Natural killer cell (primary cell): ENCODE results near the gene MAP3K20. TPM values are rescaled to one million over a fixed set of nuclear protein-coding genes. Genes with fewer than 3 reads are reported as not detected.

Experiments
- ATAC-seq, 3 donors: fragments of 150-1000 bp in 2 of 3; fragments of 200-7000 bp in 1 of 3; cut with Tn5 transposase; 1 replicate in 1 of 3; 2 replicates in 2 of 3; pipeline ENCODE4 v1.10.0; 2021; ENCODE audit warnings: mild to moderate bottlenecking in 2 of 3, moderate library complexity in 2 of 3
- DNase-seq, 2 donors: peaks; one replicate each; pipeline versions ENCODE4 v3.0.0 to v3.0.0-alpha.2; 2013 to 2021; ENCODE audit warnings: mixed read lengths in 1 of 2
- H3K27ac ChIP-seq: one replicate; pipeline ENCODE4 v1.5.1; 2013; ENCODE audit warnings: mild to moderate bottlenecking, low read length
- H3K27me3 ChIP-seq: one replicate; pipeline ENCODE4 v1.6.1; 2013; ENCODE audit warnings: low read length; ENCODE audit not compliant: control insufficient read depth, insufficient read depth
- H3K36me3 ChIP-seq: one replicate; pipeline ENCODE4 v1.6.1; 2013; ENCODE audit warnings: low read length; ENCODE audit not compliant: control insufficient read depth, insufficient read depth
- H3K4me1 ChIP-seq: one replicate; pipeline ENCODE4 v1.6.1; 2013; ENCODE audit warnings: low read length; ENCODE audit not compliant: control insufficient read depth, insufficient read depth
- H3K4me3 ChIP-seq: one replicate; pipeline ENCODE4 v1.5.1; 2013; ENCODE audit warnings: low read length
- H3K9me3 ChIP-seq: one replicate; pipeline ENCODE4 v1.6.1; 2013; ENCODE audit warnings: low read length; ENCODE audit not compliant: control insufficient read depth, insufficient read depth
- H3K27ac Mint-ChIP-seq, 2 donors: one replicate each; pipeline ENCODE4 v1.8.0; 2022; ENCODE audit warnings: mild to moderate bottlenecking in 2 of 2, mixed read lengths in 2 of 2, moderate library complexity in 1 of 2
- H3K27me3 Mint-ChIP-seq, 2 donors: one replicate each; pipeline ENCODE4 v1.8.0; 2022; ENCODE audit warnings: low read depth in 2 of 2, mixed read lengths in 2 of 2
- H3K36me3 Mint-ChIP-seq: one replicate; pipeline ENCODE4 v1.8.0; 2022; ENCODE audit warnings: mixed read lengths
- H3K4me1 Mint-ChIP-seq, 2 donors: one replicate each; pipeline ENCODE4 v1.8.0; 2022; ENCODE audit warnings: mixed read lengths in 2 of 2
- H3K4me3 Mint-ChIP-seq: one replicate; pipeline ENCODE4 v1.8.0; 2022; ENCODE audit warnings: mild to moderate bottlenecking, moderate library complexity, mixed read lengths
- H3K9me3 Mint-ChIP-seq, 2 donors: one replicate each; pipeline ENCODE4 v1.8.0; 2022; ENCODE audit warnings: mixed read lengths in 2 of 2
- WGBS: methylation state at CpG from one replicate; pipeline ENCODE4 v1.1.7; 2013; ENCODE audit warnings: missing lambda C conversion rate; ENCODE audit not compliant: insufficient coverage; 5-methylcytosine and 5-hydroxymethylcytosine counted together
- intact Hi-C: fragments of 100-400 bp; cut with micrococcal nuclease; formaldehyde crosslinking; loops from one replicate; pipeline ENCODE4 v1.14.2; 2022
- total RNA-seq, 4 donors: library from RNA; stranded (reverse); fragments of 120-200 nt in 1 of 4; gene quantifications; one replicate each; pipeline versions ENCODE4 v1.2.3 to v1.2.4, GENCODE V29; 2013 to 2022
- TF ChIP-seq, protein P1 (sequence below): fragments of 200-600 bp; IDR thresholded peaks from one replicate; pipeline ENCODE4 v1.8.0; 2022; ENCODE audit warnings: antibody characterized with exemption

Gene MAP3K20
- total RNA-seq, 3 donors from 2014 or later (not counting 1 experiment from before 2014, with no cell fraction given): 1.6 to 3.0 (median 2.5) TPM

DNA sequence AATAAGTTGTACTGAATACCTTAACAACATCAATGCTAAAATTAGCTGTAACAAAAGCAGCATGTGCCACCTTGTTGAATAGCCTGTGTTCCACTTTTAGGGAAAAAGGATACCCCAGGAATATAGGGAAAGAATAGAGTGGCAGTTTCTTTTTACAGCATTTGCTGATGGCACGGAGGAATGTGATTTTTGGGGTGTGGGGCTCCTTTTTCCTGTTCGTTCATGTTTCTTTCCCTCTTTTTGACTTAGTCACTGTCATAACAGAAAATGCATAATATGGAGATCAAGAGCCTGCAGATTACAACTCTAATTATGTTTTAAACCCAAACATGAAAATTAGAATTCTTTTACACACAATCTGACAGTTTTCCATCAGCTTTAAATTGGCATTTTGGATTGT is 60.4 kb downstream of the MAP3K20 start:
- H3K36me3 Mint-ChIP-seq: no peaks in the 10 kb centered on the region
- Histone ChIP-seq H3K36me3 (no peaks in the 10 kb centered on the region), H3K4me3 (no peak overlapping the region), H3K27me3 (no peaks in the 10 kb centered on the region), H3K27ac (no peak overlapping the region), H3K9me3 (no peaks in the 10 kb centered on the region), H3K4me1 (peaks cover 9% of the 10 kb centered on the region)
- ATAC-seq (no peak), DNase-seq (no peak)
- TF ChIP-seq, protein P1, sequence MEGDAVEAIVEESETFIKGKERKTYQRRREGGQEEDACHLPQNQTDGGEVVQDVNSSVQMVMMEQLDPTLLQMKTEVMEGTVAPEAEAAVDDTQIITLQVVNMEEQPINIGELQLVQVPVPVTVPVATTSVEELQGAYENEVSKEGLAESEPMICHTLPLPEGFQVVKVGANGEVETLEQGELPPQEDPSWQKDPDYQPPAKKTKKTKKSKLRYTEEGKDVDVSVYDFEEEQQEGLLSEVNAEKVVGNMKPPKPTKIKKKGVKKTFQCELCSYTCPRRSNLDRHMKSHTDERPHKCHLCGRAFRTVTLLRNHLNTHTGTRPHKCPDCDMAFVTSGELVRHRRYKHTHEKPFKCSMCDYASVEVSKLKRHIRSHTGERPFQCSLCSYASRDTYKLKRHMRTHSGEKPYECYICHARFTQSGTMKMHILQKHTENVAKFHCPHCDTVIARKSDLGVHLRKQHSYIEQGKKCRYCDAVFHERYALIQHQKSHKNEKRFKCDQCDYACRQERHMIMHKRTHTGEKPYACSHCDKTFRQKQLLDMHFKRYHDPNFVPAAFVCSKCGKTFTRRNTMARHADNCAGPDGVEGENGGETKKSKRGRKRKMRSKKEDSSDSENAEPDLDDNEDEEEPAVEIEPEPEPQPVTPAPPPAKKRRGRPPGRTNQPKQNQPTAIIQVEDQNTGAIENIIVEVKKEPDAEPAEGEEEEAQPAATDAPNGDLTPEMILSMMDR: no peak
- peaks cover 0 to under 1% of the 10 kb centered on the region in 2 donors for H3K9me3 Mint-ChIP-seq
- whole genome bisulfite sequencing: no CpG with 5 or more reads among the region's 2 CpGs
- intact Hi-C loops: no loop called here
- H3K4me1 Mint-ChIP-seq: peaks cover 30 to 42% of the 10 kb centered on the region in 2 donors
- no peak overlapping the region for H3K27ac Mint-ChIP-seq
- H3K4me3 Mint-ChIP-seq: peak overlapping the region; percentile 4
- H3K27me3 Mint-ChIP-seq: peaks cover 6 to 27% of the 10 kb centered on the region in 2 donors

DNA sequence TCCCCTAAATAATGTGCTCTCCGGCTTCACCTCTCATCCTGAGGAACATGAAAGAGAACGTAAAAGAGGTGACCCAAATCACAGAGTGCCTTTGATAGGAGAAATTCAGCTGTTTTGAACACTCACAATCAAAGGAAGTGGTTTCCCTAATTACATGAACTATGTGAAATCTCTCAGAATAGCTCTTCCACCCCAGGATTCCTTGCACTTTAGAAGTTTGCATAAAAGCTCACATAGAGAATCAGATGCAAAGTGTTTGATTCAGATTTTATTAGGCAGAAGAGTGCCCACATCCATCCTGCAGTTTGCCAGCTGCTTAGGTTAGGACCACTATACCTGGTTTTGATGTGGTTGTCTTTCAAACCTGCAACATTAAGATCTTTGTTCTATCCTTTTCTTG is 61.0 kb downstream of the MAP3K20 start:
- peaks cover 30 to 40% of the 10 kb centered on the region in 2 donors for H3K4me1 Mint-ChIP-seq

DNA sequence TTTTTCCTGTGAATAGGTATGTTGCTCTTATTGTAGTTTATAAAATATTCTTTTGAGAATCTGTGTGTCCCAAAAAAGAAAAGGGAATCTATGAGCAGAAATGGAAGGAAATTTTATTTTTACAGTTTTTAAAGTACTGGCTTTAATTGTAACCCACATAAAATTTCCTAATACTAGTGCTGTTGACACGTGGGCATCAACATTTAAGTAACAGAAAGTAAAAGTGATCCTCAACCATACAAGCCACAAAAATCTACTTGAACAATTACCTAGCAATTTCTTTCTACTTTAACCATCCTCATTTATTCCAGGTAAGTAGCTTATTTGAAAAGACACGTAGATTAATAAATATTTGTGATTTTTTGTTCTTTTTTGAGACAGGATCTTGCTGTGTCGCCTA is 62.0 kb downstream of the MAP3K20 start:
- Histone ChIP-seq H3K9me3 (no peaks in the 10 kb centered on the region), H3K36me3 (no peaks in the 10 kb centered on the region), H3K4me1 (peaks cover 9% of the 10 kb centered on the region), H3K27ac (no peak overlapping the region), H3K27me3 (no peaks in the 10 kb centered on the region), H3K4me3 (no peak overlapping the region)
- TF ChIP-seq, protein P1: no peak
- DNase-seq: no peak
- ATAC-seq: peak in 1 of 3 donors; percentile 38
- Mint-ChIP-seq H3K27ac (no peak overlapping the region), H3K27me3 (peaks cover 6 to 16% of the 10 kb centered on the region in 2 donors), H3K36me3 (no peaks in the 10 kb centered on the region), H3K9me3 (peaks cover 0 to 4% of the 10 kb centered on the region in 2 donors), H3K4me1 (peaks cover 30 to 34% of the 10 kb centered on the region in 2 donors), H3K4me3 (peak overlapping the region; percentile 45)
- 59% methylated on average over 3 of the region's 3 CpGs for WGBS
- intact Hi-C loops: no loop called here

More for the DNA sequence above, 61.0 kb downstream of the MAP3K20 start:
- no peak overlapping the region for H3K27ac Mint-ChIP-seq
- WGBS: 0% methylated on average over 1 of the region's 2 CpGs
- peak overlapping the region; percentile 4 for H3K4me3 Mint-ChIP-seq
- ATAC-seq: peak in 1 of 3 donors; percentile 15
- peaks cover 0 to 4% of the 10 kb centered on the region in 2 donors for H3K9me3 Mint-ChIP-seq
- Histone ChIP-seq H3K4me3 (no peak overlapping the region), H3K9me3 (no peaks in the 10 kb centered on the region), H3K27ac (no peak overlapping the region), H3K27me3 (no peaks in the 10 kb centered on the region), H3K36me3 (no peaks in the 10 kb centered on the region), H3K4me1 (peaks cover 9% of the 10 kb centered on the region)
- peaks cover 6 to 22% of the 10 kb centered on the region in 2 donors for H3K27me3 Mint-ChIP-seq
- no peaks in the 10 kb centered on the region for H3K36me3 Mint-ChIP-seq
- intact Hi-C loops: no loop called here
- TF ChIP-seq, protein P1: no peak
- peak in 1 of 2 donors; percentile 4 for DNase-seq

DNA sequence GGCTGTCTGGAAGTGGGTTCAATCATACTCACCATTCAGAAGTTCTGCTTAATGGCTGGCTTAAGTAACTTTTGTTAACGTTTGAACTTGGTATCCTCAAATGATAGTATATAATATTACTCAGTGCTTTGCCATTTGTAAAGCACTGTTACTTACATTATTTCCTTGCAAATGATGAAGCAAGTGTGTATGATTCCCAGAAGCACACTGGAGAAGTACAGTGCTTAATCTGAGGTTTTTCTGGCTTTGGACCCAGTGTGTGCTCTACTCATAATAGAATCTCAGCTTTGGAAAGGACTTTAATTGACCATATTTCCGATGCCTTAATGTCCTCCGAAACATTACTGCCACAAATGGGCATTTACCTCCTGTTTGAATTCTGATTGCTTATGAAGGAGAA is 63.3 kb downstream of the MAP3K20 start:
- Histone ChIP-seq H3K36me3 (no peaks in the 10 kb centered on the region), H3K27me3 (no peaks in the 10 kb centered on the region), H3K27ac (no peak overlapping the region), H3K9me3 (no peaks in the 10 kb centered on the region), H3K4me3 (no peak overlapping the region), H3K4me1 (peaks cover 9% of the 10 kb centered on the region)
- H3K4me1 Mint-ChIP-seq: peaks cover 29 to 30% of the 10 kb centered on the region in 2 donors
- H3K9me3 Mint-ChIP-seq: peaks cover 0 to 4% of the 10 kb centered on the region in 2 donors
- ATAC-seq (no peak), DNase-seq (no peak)
- no peak overlapping the region for H3K4me3 Mint-ChIP-seq
- 100% methylated on average over 2 of the region's 3 CpGs for WGBS
- H3K27ac Mint-ChIP-seq: no peak overlapping the region
- intact Hi-C loops: no loop called here
- H3K36me3 Mint-ChIP-seq: no peaks in the 10 kb centered on the region
- peaks cover 6 to 7% of the 10 kb centered on the region in 2 donors for H3K27me3 Mint-ChIP-seq
- TF ChIP-seq, protein P1: no peak
